MM.1S (cell line): ENCODE measurements around the gene GPC5.

Experiments used
- DNase-seq: peaks from one replicate; pipeline ENCODE4 v3.0.0-alpha.2; 2015
- H2AFZ ChIP-seq: fragments of 300-600 bp; sonication (generic); 2 replicates; pipeline ENCODE4 v1.6.0; 2016; ENCODE audit warnings: antibody characterized with exemption, low read length
- H3F3A ChIP-seq: fragments of 300-600 bp; sonication (generic); 2 replicates; pipeline ENCODE4 v1.6.1; 2016; ENCODE audit warnings: mild to moderate bottlenecking, antibody characterized with exemption, low read length, moderate library complexity, mixed read lengths; ENCODE audit not compliant: insufficient read depth
- H3K27ac ChIP-seq: fragments of 300-600 bp; sonication (generic); 2 replicates; pipeline ENCODE4 v1.5.1; 2016; ENCODE audit warnings: mild to moderate bottlenecking, low read length
- H3K27me3 ChIP-seq: fragments of 300-600 bp; sonication (generic); replicated peaks from 2 replicates; pipeline ENCODE4 v1.6.0; 2016; ENCODE audit warnings: low read length; ENCODE audit not compliant: insufficient read depth
- H3K36me3 ChIP-seq: fragments of 300-600 bp; sonication (generic); replicated peaks from 2 replicates; pipeline ENCODE4 v1.6.1; 2016; ENCODE audit warnings: mild to moderate bottlenecking, low read length, mixed read lengths; ENCODE audit not compliant: insufficient read depth
- H3K4me1 ChIP-seq: fragments of 300-600 bp; sonication (generic); 2 replicates; pipeline ENCODE4 v1.6.1; 2016; ENCODE audit warnings: low read length, mixed read lengths
- H3K4me2 ChIP-seq: fragments of 300-600 bp; sonication (generic); 2 replicates; pipeline ENCODE4 v1.6.0; 2016; ENCODE audit warnings: low read depth, low read length
- H3K4me3 ChIP-seq: fragments of 300-600 bp; sonication (generic); 2 replicates; pipeline ENCODE4 v1.5.1; 2016; ENCODE audit warnings: low read length, mixed read lengths
- H3K79me2 ChIP-seq: fragments of 300-600 bp; sonication (generic); 2 replicates; pipeline ENCODE4 v1.6.1; 2016; ENCODE audit warnings: mixed run types, low read length, mixed read lengths
- H3K9ac ChIP-seq: fragments of 300-600 bp; sonication (generic); 2 replicates; pipeline ENCODE4 v1.6.1; 2016; ENCODE audit warnings: low read length, mixed read lengths
- H3K9me2 ChIP-seq: fragments of 300-600 bp; sonication (generic); replicated peaks from 2 replicates; pipeline ENCODE4 v1.6.1; 2016; ENCODE audit warnings: mild to moderate bottlenecking, low read length, mixed read lengths; ENCODE audit not compliant: insufficient read depth
- H3K9me3 ChIP-seq: fragments of 300-600 bp; sonication (generic); replicated peaks from 2 replicates; pipeline ENCODE4 v1.6.1; 2016; ENCODE audit warnings: mild to moderate bottlenecking, low read length, mixed read lengths; ENCODE audit not compliant: insufficient read depth
- H4K20me1 ChIP-seq: fragments of 300-600 bp; sonication (generic); 2 replicates; pipeline ENCODE4 v1.6.1; 2016; ENCODE audit warnings: mild to moderate bottlenecking, low read length, moderate library complexity, mixed read lengths; ENCODE audit not compliant: insufficient read depth
- CTCF ChIP-seq: fragments of 300-600 bp; sonication (generic); IDR thresholded peaks from 2 replicates; pipeline ENCODE4 v1.5.1; 2016; ENCODE audit warnings: antibody characterized with exemption, low read length, mixed read lengths
- EZH2 ChIP-seq: fragments of 300-600 bp; sonication (generic); optimal IDR thresholded peaks from 2 replicates; pipeline ENCODE3; 2017; ENCODE audit warnings: low read depth, mild to moderate bottlenecking, antibody characterized with exemption, low read length, mixed read lengths
- EZH2phosphoT487 ChIP-seq: fragments of 300-600 bp; sonication (generic); IDR thresholded peaks from 2 replicates; pipeline ENCODE4 v1.6.1; 2018; ENCODE audit warnings: antibody characterized with exemption, low read length

Gene GPC5

GRCh38 chr13:92413452-92413851 is 1015.0 kb downstream of the GPC5 start:
- DNase-seq = no peak
- Histone ChIP-seq H3K27me3 (no peaks in the 10 kb centered on the region), H4K20me1 (no peaks in the 10 kb centered on the region), H3K4me3 (no peak overlapping the region), H3K4me2 (no peak overlapping the region), H3K36me3 (no peaks in the 10 kb centered on the region), H3K9me3 (no peaks in the 10 kb centered on the region), H3K4me1 (no peaks in the 10 kb centered on the region), H3F3A (no peaks in the 10 kb centered on the region), H3K9ac (no peak overlapping the region), H2AFZ (no peak overlapping the region), H3K27ac (no peak overlapping the region), H3K9me2 (no peaks in the 10 kb centered on the region), H3K79me2 (no peaks in the 10 kb centered on the region)
- TF ChIP-seq CTCF (no peak), EZH2phosphoT487 (no peak), EZH2 (no peak)

- TF ChIP-seq EZH2phosphoT487 = no peak
- TF ChIP-seq EZH2 = no peak
- TF ChIP-seq CTCF = no peak
- Histone ChIP-seq H3K27ac (no peak overlapping the region), H3K4me3 (no peak overlapping the region), H3K9me2 (no peaks in the 10 kb centered on the region), H3K9ac (no peak overlapping the region), H2AFZ (no peak overlapping the region), H4K20me1 (no peaks in the 10 kb centered on the region), H3K27me3 (no peaks in the 10 kb centered on the region), H3K9me3 (no peaks in the 10 kb centered on the region), H3K79me2 (no peaks in the 10 kb centered on the region), H3K4me2 (no peak overlapping the region), H3K36me3 (no peaks in the 10 kb centered on the region), H3F3A (no peaks in the 10 kb centered on the region), H3K4me1 (no peaks in the 10 kb centered on the region)
- DNase-seq = no peak
Observed at GRCh38 chr13:92414851-92415250, 1016.4 kb downstream of the GPC5 start.

- TF ChIP-seq CTCF (no peak), EZH2 (no peak), EZH2phosphoT487 (no peak)
- no peaks in the 10 kb centered on the region for H3K9me2 ChIP-seq
Observed at GRCh38 chr13:92415781-92416180, 1017.4 kb downstream of the GPC5 start.

More at GRCh38 chr13:92415781-92416180, 1017.4 kb downstream of the GPC5 start:
- Histone ChIP-seq H3F3A (no peaks in the 10 kb centered on the region), H3K36me3 (no peaks in the 10 kb centered on the region), H3K27ac (no peak overlapping the region), H3K4me2 (no peak overlapping the region), H3K4me3 (no peak overlapping the region), H3K9ac (no peak overlapping the region), H3K79me2 (no peaks in the 10 kb centered on the region), H2AFZ (no peak overlapping the region), H3K27me3 (no peaks in the 10 kb centered on the region), H3K4me1 (no peaks in the 10 kb centered on the region), H4K20me1 (no peaks in the 10 kb centered on the region), H3K9me3 (no peaks in the 10 kb centered on the region)
- DNase-seq = no peak
